GM12891 (cell line): ENCODE measurements around the gene GOLGA6L22.
"Not testable (repeated sequence)": the region's sequence is repeated elsewhere in the genome, so short reads cannot be mapped to it uniquely, and the experiment has no call there.

Source experiments
- POLR2A ChIP-seq: IDR thresholded peaks from 2 replicates; pipeline ENCODE4 v1.6.1; 2011; ENCODE audit warnings: low read depth, low read length, control low read depth
- POLR2AphosphoS5 ChIP-seq: IDR thresholded peaks from 2 replicates; pipeline ENCODE4 v1.6.1; 2011; ENCODE audit warnings: low read depth, low read length, control low read depth
- SPI1 ChIP-seq: IDR thresholded peaks from 2 replicates; pipeline ENCODE4 v1.6.1; 2011; ENCODE audit warnings: low read depth, low read length, control low read depth

DNA sequence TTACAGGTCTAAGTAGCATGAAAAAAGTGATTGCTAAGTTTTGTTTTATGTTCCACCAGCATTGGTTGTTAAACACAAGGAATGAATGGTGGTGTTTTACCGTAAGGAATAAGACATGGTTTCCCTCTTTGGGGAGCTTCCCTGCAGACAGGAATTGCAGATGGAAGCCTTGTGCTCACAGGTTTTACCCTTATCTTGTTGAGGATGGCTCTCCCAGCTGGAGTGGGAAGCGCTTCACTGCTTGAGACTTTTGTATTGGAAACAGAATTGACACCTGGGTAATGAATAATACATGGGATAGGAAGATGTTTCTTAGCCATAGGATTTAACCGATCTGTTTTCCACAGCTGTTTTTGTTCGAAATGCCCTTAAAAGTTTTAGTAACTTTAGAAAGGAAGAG lies 38.5 kb downstream of the GOLGA6L22 start:
- TF ChIP-seq POLR2A, POLR2AphosphoS5, SPI1: not testable (repeated sequence)
